Neural progenitor cell (in vitro differentiated cells): ENCODE results near the gene ANO10. TPM values are rescaled to one million over a fixed set of nuclear protein-coding genes. Genes with fewer than 3 reads are reported as not detected.

Experiments used
- DNase-seq: peaks from one replicate; pipeline ENCODE4 v3.0.0-alpha.2; 2016; ENCODE audit warnings: low spot score
- H2AFZ ChIP-seq: fragments of 200-600 bp; sonication (generic); replicated peaks from 2 replicates; pipeline ENCODE4 v1.6.1; 2016; ENCODE audit warnings: antibody characterized with exemption
- H3F3A ChIP-seq: fragments of 200-600 bp; sonication (generic); 2 replicates; pipeline ENCODE4 v1.6.1; 2016; ENCODE audit warnings: antibody characterized with exemption, low read depth
- H3K27ac ChIP-seq: fragments of 200-600 bp; sonication (generic); 2 replicates; pipeline ENCODE4 v1.5.1; 2016; ENCODE audit warnings: mild to moderate bottlenecking
- H3K27me3 ChIP-seq: fragments of 200-600 bp; sonication (generic); 2 replicates; pipeline ENCODE4 v1.6.1; 2016; ENCODE audit warnings: mild to moderate bottlenecking, moderate library complexity
- H3K36me3 ChIP-seq: fragments of 200-600 bp; sonication (generic); 2 replicates; pipeline ENCODE4 v1.5.1; 2016
- H3K4me1 ChIP-seq: fragments of 200-600 bp; sonication (generic); 2 replicates; pipeline ENCODE4 v1.6.1; 2016; ENCODE audit warnings: mixed run types
- H3K4me2 ChIP-seq: fragments of 200-600 bp; sonication (generic); 2 replicates; pipeline ENCODE4 v1.6.1; 2016
- H3K4me3 ChIP-seq: fragments of 200-600 bp; sonication (generic); 2 replicates; pipeline ENCODE4 v1.5.1; 2016
- H3K79me2 ChIP-seq: fragments of 200-600 bp; sonication (generic); 2 replicates; pipeline ENCODE4 v1.6.1; 2016; ENCODE audit warnings: low read depth
- H3K9ac ChIP-seq: fragments of 200-600 bp; sonication (generic); 2 replicates; pipeline ENCODE4 v1.6.1; 2016
- H3K9me3 ChIP-seq: fragments of 200-600 bp; sonication (generic); 2 replicates; pipeline ENCODE4 v1.5.1; 2016; ENCODE audit warnings: low read depth
- H4K20me1 ChIP-seq: fragments of 200-600 bp; sonication (generic); 2 replicates; pipeline ENCODE4 v1.6.1; 2016; ENCODE audit warnings: low read depth
- H3K27ac Mint-ChIP-seq: 3 replicates; pipeline ENCODE4 v1.8.0; 2021; ENCODE audit warnings: mixed read lengths
- H3K27me3 Mint-ChIP-seq: 2 replicates; pipeline ENCODE4 v1.8.0; 2022; ENCODE audit warnings: low read depth, mild to moderate bottlenecking, inconsistent platforms, moderate library complexity, mixed read lengths; ENCODE audit not compliant: insufficient read depth
- H3K36me3 Mint-ChIP-seq: 3 replicates; pipeline ENCODE4 v1.8.0; 2021; ENCODE audit warnings: mixed read lengths
- H3K4me1 Mint-ChIP-seq: 3 replicates; pipeline ENCODE4 v1.8.0; 2021; ENCODE audit warnings: mixed read lengths
- H3K4me3 Mint-ChIP-seq: 3 replicates; pipeline ENCODE4 v1.8.0; 2021; ENCODE audit warnings: mild to moderate bottlenecking, moderate library complexity, mixed read lengths
- H3K9me3 Mint-ChIP-seq: 3 replicates; pipeline ENCODE4 v1.8.0; 2020; ENCODE audit warnings: mixed read lengths
- EZH2 ChIP-seq: fragments of 200-600 bp; sonication (generic); IDR thresholded peaks from 2 replicates; pipeline ENCODE4 v1.6.1; 2017; ENCODE audit warnings: antibody characterized with exemption, mild to moderate bottlenecking, moderate library complexity
- EZH2phosphoT487 ChIP-seq: fragments of 200-600 bp; sonication (generic); IDR thresholded peaks from 2 replicates; pipeline ENCODE4 v1.6.1; 2017; ENCODE audit warnings: antibody characterized with exemption
- total RNA-seq: library from RNA; depleted of rRNA; stranded (reverse); fragments of >200 nt; gene quantifications from 2 replicates; pipeline ENCODE4 v1.2.3, GENCODE V29; 2015; ENCODE audit warnings: low replicate concordance
- TF ChIP-seq, protein P1 (sequence below): fragments of 200-600 bp; sonication (generic); IDR thresholded peaks from 2 replicates; pipeline ENCODE4 v1.5.1; 2017; ENCODE audit warnings: antibody characterized with exemption, mild to moderate bottlenecking

Gene ANO10
- total RNA-seq, 1 donor from 2014 or later = 44.4 TPM

DNA sequence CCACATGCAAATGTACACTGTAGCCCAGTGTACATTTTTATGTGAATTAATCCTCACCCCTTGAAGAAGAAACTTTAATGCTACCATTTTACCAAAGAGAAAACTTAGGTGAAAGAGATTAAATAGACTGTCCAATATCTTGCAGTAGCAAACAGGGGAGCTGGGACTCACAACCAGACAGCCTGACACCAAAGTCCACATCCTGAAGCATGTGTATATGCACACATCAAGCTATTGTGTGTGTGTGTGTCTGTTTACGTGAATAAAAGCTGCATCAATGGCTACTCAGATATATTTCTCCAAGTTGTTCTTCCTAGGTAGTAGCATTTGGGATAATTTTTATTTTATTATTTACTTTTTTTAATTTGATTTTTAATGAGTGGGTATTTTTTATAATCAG, 6.7 kb downstream of the ANO10 start:
- no peak for DNase-seq
- H3K9ac ChIP-seq = no peak overlapping the region
- H3K79me2 ChIP-seq = peaks cover 71% of the 10 kb centered on the region
- no peak for TF ChIP-seq EZH2phosphoT487
- TF ChIP-seq EZH2 = no peak
- TF ChIP-seq, protein P1, sequence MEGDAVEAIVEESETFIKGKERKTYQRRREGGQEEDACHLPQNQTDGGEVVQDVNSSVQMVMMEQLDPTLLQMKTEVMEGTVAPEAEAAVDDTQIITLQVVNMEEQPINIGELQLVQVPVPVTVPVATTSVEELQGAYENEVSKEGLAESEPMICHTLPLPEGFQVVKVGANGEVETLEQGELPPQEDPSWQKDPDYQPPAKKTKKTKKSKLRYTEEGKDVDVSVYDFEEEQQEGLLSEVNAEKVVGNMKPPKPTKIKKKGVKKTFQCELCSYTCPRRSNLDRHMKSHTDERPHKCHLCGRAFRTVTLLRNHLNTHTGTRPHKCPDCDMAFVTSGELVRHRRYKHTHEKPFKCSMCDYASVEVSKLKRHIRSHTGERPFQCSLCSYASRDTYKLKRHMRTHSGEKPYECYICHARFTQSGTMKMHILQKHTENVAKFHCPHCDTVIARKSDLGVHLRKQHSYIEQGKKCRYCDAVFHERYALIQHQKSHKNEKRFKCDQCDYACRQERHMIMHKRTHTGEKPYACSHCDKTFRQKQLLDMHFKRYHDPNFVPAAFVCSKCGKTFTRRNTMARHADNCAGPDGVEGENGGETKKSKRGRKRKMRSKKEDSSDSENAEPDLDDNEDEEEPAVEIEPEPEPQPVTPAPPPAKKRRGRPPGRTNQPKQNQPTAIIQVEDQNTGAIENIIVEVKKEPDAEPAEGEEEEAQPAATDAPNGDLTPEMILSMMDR = no peak
- no peak overlapping the region for H3K27ac ChIP-seq
- no peaks in the 10 kb centered on the region for H3K36me3 Mint-ChIP-seq
- no peaks in the 10 kb centered on the region for H3K9me3 Mint-ChIP-seq
- peaks cover 6% of the 10 kb centered on the region for H3F3A ChIP-seq
- no peak overlapping the region for H3K27ac Mint-ChIP-seq
- no peak overlapping the region for H3K4me2 ChIP-seq
- H3K4me3 ChIP-seq = no peak overlapping the region
- H2AFZ ChIP-seq = no peak overlapping the region
- H3K27me3 ChIP-seq = no peaks in the 10 kb centered on the region
- peaks cover 41% of the 10 kb centered on the region for H4K20me1 ChIP-seq
- no peaks in the 10 kb centered on the region for H3K9me3 ChIP-seq
- H3K36me3 ChIP-seq = no peaks in the 10 kb centered on the region
- peaks cover 29% of the 10 kb centered on the region for H3K4me1 Mint-ChIP-seq
- no peak overlapping the region for H3K4me3 Mint-ChIP-seq
- H3K27me3 Mint-ChIP-seq = no peaks in the 10 kb centered on the region
- peaks cover 30% of the 10 kb centered on the region for H3K4me1 ChIP-seq

DNA sequence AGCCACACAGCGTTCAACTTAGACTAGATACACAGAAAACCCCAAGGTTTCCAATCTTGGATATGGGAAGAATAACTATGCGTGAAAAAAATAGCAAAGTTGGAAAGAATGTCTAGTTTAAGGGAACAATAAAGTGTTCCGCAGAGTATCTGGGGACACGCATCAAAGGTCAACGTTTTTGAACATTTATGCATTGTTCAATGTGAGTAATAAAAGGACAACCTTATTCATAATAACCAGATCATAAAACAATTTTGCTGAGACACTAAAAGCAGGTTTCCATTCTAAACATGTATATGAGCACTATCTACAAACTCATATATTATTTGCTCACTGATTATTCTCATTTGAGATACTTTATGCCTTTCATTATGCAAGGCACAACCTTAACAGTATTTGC, 7.8 kb downstream of the ANO10 start:
- Histone ChIP-seq H3F3A (peaks cover 6% of the 10 kb centered on the region), H3K4me1 (peaks cover 30% of the 10 kb centered on the region), H3K27ac (no peak overlapping the region), H3K9me3 (no peaks in the 10 kb centered on the region), H3K4me3 (no peak overlapping the region), H3K36me3 (no peaks in the 10 kb centered on the region), H3K79me2 (peaks cover 68% of the 10 kb centered on the region), H2AFZ (no peak overlapping the region), H4K20me1 (peaks cover 41% of the 10 kb centered on the region), H3K4me2 (no peak overlapping the region), H3K9ac (no peak overlapping the region), H3K27me3 (no peaks in the 10 kb centered on the region)
- no peak for DNase-seq
- TF ChIP-seq EZH2phosphoT487 (no peak), EZH2 (no peak)
- TF ChIP-seq, protein P1 = no peak
- no peaks in the 10 kb centered on the region for H3K36me3 Mint-ChIP-seq
- H3K27me3 Mint-ChIP-seq = no peaks in the 10 kb centered on the region
- no peak overlapping the region for H3K4me3 Mint-ChIP-seq
- H3K4me1 Mint-ChIP-seq = peaks cover 24% of the 10 kb centered on the region
- H3K9me3 Mint-ChIP-seq = no peaks in the 10 kb centered on the region
- no peak overlapping the region for H3K27ac Mint-ChIP-seq

DNA sequence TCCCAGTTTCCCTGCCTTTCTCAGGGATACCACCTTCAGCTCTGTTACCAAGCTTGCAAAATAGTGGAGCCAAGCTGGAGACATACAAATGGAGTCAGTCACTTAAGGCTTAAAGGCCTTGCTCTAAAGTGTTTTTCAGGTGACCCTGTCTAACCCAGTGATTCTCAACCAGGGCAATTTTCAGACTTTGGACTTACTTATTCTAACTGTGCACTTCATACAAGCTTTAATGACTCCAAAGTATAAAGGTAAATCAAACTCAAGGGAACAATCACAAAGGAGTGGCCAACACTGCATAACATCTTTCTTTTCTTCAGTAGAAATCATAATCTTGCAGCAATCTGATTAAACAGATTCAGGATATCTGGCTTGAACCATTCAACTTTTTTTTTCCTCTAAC, 9.4 kb downstream of the ANO10 start:
- Mint-ChIP-seq H3K27ac (no peak overlapping the region), H3K36me3 (peaks cover 3% of the 10 kb centered on the region), H3K27me3 (no peaks in the 10 kb centered on the region), H3K9me3 (no peaks in the 10 kb centered on the region), H3K4me3 (no peak overlapping the region), H3K4me1 (peaks cover 14% of the 10 kb centered on the region)
- H3F3A ChIP-seq = peaks cover 6% of the 10 kb centered on the region
- TF ChIP-seq EZH2phosphoT487 = no peak
- TF ChIP-seq, protein P1 = no peak
- TF ChIP-seq EZH2 = no peak
- no peaks in the 10 kb centered on the region for H3K9me3 ChIP-seq
- H3K4me2 ChIP-seq = no peak overlapping the region
- H2AFZ ChIP-seq = no peak overlapping the region
- peaks cover 23% of the 10 kb centered on the region for H3K4me1 ChIP-seq
- no peaks in the 10 kb centered on the region for H3K36me3 ChIP-seq
- H3K9ac ChIP-seq = no peak overlapping the region
- H3K79me2 ChIP-seq = peaks cover 79% of the 10 kb centered on the region
- H3K27ac ChIP-seq = no peak overlapping the region
- peaks cover 39% of the 10 kb centered on the region for H4K20me1 ChIP-seq
- H3K4me3 ChIP-seq = no peak overlapping the region
- no peak for DNase-seq
- no peaks in the 10 kb centered on the region for H3K27me3 ChIP-seq
